ENCODE data around the gene ADAMTSL1. TPM values are rescaled to one million over a fixed set of nuclear protein-coding genes. Genes with fewer than 3 reads are reported as not detected.

The ADAMTSL1 gene
- total RNA-seq, 1 experiment from 2014 or later = 1.2 TPM

GRCh38 chr9:18692268-18692667 is 218.3 kb downstream of the ADAMTSL1 start:
- Histone ChIP-seq H3K4me2 (ENCODE audit: insufficient read depth, insufficient read length, low read length) (no peak overlapping the region), H3K23me2 (ENCODE audit: insufficient read length, low read depth, low read length, poor library complexity, severe bottlenecking) (no peaks in the 10 kb centered on the region), H3K79me2 (ENCODE audit: insufficient read depth, low read length) (no peaks in the 10 kb centered on the region), H4K91ac (ENCODE audit: insufficient read length, low read depth, low read length) (no peak overlapping the region), H3K14ac (ENCODE audit: insufficient read depth, low read length) (no peak overlapping the region), H3T11ph (ENCODE audit: low read length) (no peak overlapping the region), H2AK5ac (ENCODE audit: insufficient read length, low read length) (no peak overlapping the region), H4K20me1 (ENCODE audit: control insufficient read depth, insufficient read depth, insufficient read length) (no peaks in the 10 kb centered on the region), H3K9ac (ENCODE audit: extremely low read depth, insufficient read length, low read length) (no peak overlapping the region), H2BK15ac (ENCODE audit: low read depth, low read length) (no peak overlapping the region), H3K4me1 (ENCODE audit: insufficient read depth, low read length) (no peaks in the 10 kb centered on the region), H3K27ac (ENCODE audit: insufficient read length, low read depth, low read length) (no peak overlapping the region), H3K4ac (ENCODE audit: low read depth, low read length) (no peak overlapping the region), H3K18ac (ENCODE audit: insufficient read length, low read depth, low read length) (no peak overlapping the region), H2BK5ac (ENCODE audit: insufficient read length, low read length) (no peak overlapping the region), H2AFZ (ENCODE audit: low read length) (no peak overlapping the region), H3K23ac (ENCODE audit: insufficient read length, low read depth, low read length) (no peak overlapping the region), H3K27me3 (ENCODE audit: insufficient read depth, low read length) (no peaks in the 10 kb centered on the region), H4K5ac (ENCODE audit: insufficient read length, low read depth, low read length) (no peak overlapping the region), H2BK120ac (ENCODE audit: low read depth, low read length, poor library complexity, severe bottlenecking) (no peak overlapping the region), H2BK12ac (ENCODE audit: insufficient read length, low read depth, low read length) (no peak overlapping the region), H2BK20ac (ENCODE audit: low read depth, low read length, poor library complexity, severe bottlenecking) (no peak overlapping the region), H3K56ac (ENCODE audit: insufficient read length, low read depth, low read length) (no peak overlapping the region), H3K79me1 (ENCODE audit: insufficient read depth, low read depth, low read length, poor library complexity, severe bottlenecking) (no peaks in the 10 kb centered on the region), H3K9me3 (ENCODE audit: control insufficient read depth, low read depth, low read length) (peaks cover 16% of the 10 kb centered on the region), H4K8ac (replicated peaks; ENCODE audit: insufficient read length, low read depth, low read length) (no peak overlapping the region)
- no peak for DNase-seq
- Mint-ChIP-seq H3K9me3 (peaks cover 24 to 27% of the 10 kb centered on the region in 2 experiments), H3K27ac (no peak overlapping the region), H3K4me3 (no peak overlapping the region), H3K27me3 (ENCODE audit: low read depth) (no peaks in the 10 kb centered on the region), H3K4me1 (no peaks in the 10 kb centered on the region), H3K36me3 (ENCODE audit: insufficient read depth in 1 of 3, low read depth in 3 of 3) (peaks cover 10 to 26% (median 17%) of the 10 kb centered on the region in 3 experiments)
- WGBS (ENCODE audit: extremely low coverage, insufficient read length, low lambda C conversion rate) = no CpG with 5 or more reads among the region's 5 CpGs
- no peak for TF ChIP-seq CTCF (conservative IDR thresholded peaks at IDR 0.05)

All from H9 (cell line).